HEK293 (cell line): ENCODE data around the gene CHMP4B.

Experiments
- BCL11A ChIP-seq: fragments of 450-650 bp; formaldehyde crosslinking; IDR thresholded peaks from 2 replicates; pipeline ENCODE4 v1.5.1; 2016; ENCODE audit warnings: low read depth, missing biosample characterization, missing genetic modification characterization
- CTCF ChIP-seq: fragments of 450-650 bp; formaldehyde crosslinking; IDR thresholded peaks from 2 replicates; pipeline ENCODE4 v1.5.1; 2016; ENCODE audit warnings: missing biosample characterization, missing genetic modification characterization
- KLF9 ChIP-seq: fragments of 450-650 bp; formaldehyde crosslinking; IDR thresholded peaks from 2 replicates; pipeline ENCODE4 v1.5.1; 2016; ENCODE audit warnings: missing biosample characterization, missing genetic modification characterization, low read depth
- PRDM10 ChIP-seq: fragments of 450-650 bp; formaldehyde crosslinking; IDR thresholded peaks from 2 replicates; pipeline ENCODE4 v1.5.1; 2016; ENCODE audit warnings: missing biosample characterization, missing genetic modification characterization
- ZNF146 ChIP-seq: fragments of 450-650 bp; formaldehyde crosslinking; IDR thresholded peaks from 2 replicates; pipeline ENCODE4 v1.5.1; 2016; ENCODE audit warnings: missing biosample characterization, missing genetic modification characterization
- ZNF155 ChIP-seq: fragments of 450-650 bp; formaldehyde crosslinking; IDR thresholded peaks from 2 replicates; pipeline ENCODE4 v1.5.1; 2016; ENCODE audit warnings: missing biosample characterization, missing genetic modification characterization
- ZNF19 ChIP-seq: fragments of 450-650 bp; formaldehyde crosslinking; IDR thresholded peaks from 2 replicates; pipeline ENCODE4; 2016; ENCODE audit warnings: missing biosample characterization, missing genetic modification characterization, low read depth
- ZNF585B ChIP-seq: fragments of 450-650 bp; formaldehyde crosslinking; IDR thresholded peaks from 2 replicates; pipeline ENCODE4 v1.5.1; 2016; ENCODE audit warnings: missing biosample characterization, missing genetic modification characterization
- ZNF626 ChIP-seq: fragments of 450-650 bp; sonication (Bioruptor Pico); formaldehyde crosslinking; IDR thresholded peaks from 2 replicates; pipeline ENCODE4 v1.5.1; 2018; ENCODE audit warnings: missing biosample characterization, missing genetic modification characterization, inconsistent platforms
- TF ChIP-seq, protein P1 (sequence below): fragments of 450-650 bp; formaldehyde crosslinking; optimal IDR thresholded peaks from 2 replicates; pipeline ENCODE3; 2016; ENCODE audit warnings: missing biosample characterization, mild to moderate bottlenecking, missing genetic modification characterization

- TF ChIP-seq ZNF19 (tag by site-specific recombination) (no peak), PRDM10 (tag by site-specific recombination) (no peak), ZNF626 (tag by site-specific recombination) (no peak), KLF9 (tag by site-specific recombination) (no peak), ZNF585B (no peak), ZNF155 (tag by site-specific recombination) (no peak), CTCF (tag by site-specific recombination) (no peak), BCL11A (tag by site-specific recombination) (no peak), ZNF146 (no peak)
- TF ChIP-seq, protein P1, sequence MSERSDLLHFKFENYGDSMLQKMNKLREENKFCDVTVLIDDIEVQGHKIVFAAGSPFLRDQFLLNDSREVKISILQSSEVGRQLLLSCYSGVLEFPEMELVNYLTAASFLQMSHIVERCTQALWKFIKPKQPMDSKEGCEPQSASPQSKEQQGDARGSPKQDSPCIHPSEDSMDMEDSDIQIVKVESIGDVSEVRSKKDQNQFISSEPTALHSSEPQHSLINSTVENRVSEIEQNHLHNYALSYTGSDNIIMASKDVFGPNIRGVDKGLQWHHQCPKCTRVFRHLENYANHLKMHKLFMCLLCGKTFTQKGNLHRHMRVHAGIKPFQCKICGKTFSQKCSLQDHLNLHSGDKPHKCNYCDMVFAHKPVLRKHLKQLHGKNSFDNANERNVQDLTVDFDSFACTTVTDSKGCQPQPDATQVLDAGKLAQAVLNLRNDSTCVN, result no peak
Observed at GRCh38 chr20:33815671-33816070, 4.5 kb downstream of the CHMP4B start.
